HEK293 (cell line): ENCODE results near the gene ERICH4.

Source experiments
- CTCF ChIP-seq: fragments of 450-650 bp; formaldehyde crosslinking; IDR thresholded peaks from 2 replicates; pipeline ENCODE4 v1.5.1; 2016; ENCODE audit warnings: missing biosample characterization, missing genetic modification characterization
- GLIS2 ChIP-seq: fragments of 450-650 bp; formaldehyde crosslinking; IDR thresholded peaks from 2 replicates; pipeline ENCODE4 v1.5.1; 2016; ENCODE audit warnings: missing biosample characterization, missing genetic modification characterization
- KLF16 ChIP-seq: fragments of 450-650 bp; formaldehyde crosslinking; IDR thresholded peaks from 2 replicates; pipeline ENCODE4 v1.5.1; 2017; ENCODE audit warnings: missing biosample characterization, missing genetic modification characterization
- OSR2 ChIP-seq: fragments of 450-650 bp; formaldehyde crosslinking; IDR thresholded peaks from 2 replicates; pipeline ENCODE4 v1.5.1; 2016; ENCODE audit warnings: missing biosample characterization, missing genetic modification characterization
- PRDM2 ChIP-seq: fragments of 450-650 bp; formaldehyde crosslinking; IDR thresholded peaks from 2 replicates; pipeline ENCODE4 v1.5.1; 2016; ENCODE audit warnings: missing biosample characterization, missing genetic modification characterization, borderline replicate concordance
- SP3 ChIP-seq: fragments of 450-650 bp; formaldehyde crosslinking; IDR thresholded peaks from 2 replicates; pipeline ENCODE4 v1.5.1; 2016; ENCODE audit warnings: missing biosample characterization, missing genetic modification characterization
- ZFP3 ChIP-seq: fragments of 450-650 bp; formaldehyde crosslinking; IDR thresholded peaks from 2 replicates; pipeline ENCODE4 v1.5.1; 2016; ENCODE audit warnings: low read depth, missing biosample characterization, missing genetic modification characterization
- ZIC2 ChIP-seq: fragments of 450-650 bp; formaldehyde crosslinking; IDR thresholded peaks from 2 replicates; pipeline ENCODE4 v1.5.1; 2016; ENCODE audit warnings: missing biosample characterization, missing genetic modification characterization
- ZNF530 ChIP-seq: fragments of 450-650 bp; formaldehyde crosslinking; IDR thresholded peaks from 2 replicates; pipeline ENCODE4 v1.5.1; 2016; ENCODE audit warnings: low read depth, missing biosample characterization, missing genetic modification characterization
- ZNF623 ChIP-seq: fragments of 450-650 bp; formaldehyde crosslinking; IDR thresholded peaks from 2 replicates; pipeline ENCODE4 v1.5.1; 2016; ENCODE audit warnings: missing biosample characterization, missing genetic modification characterization
- ZNF645 ChIP-seq: fragments of 450-650 bp; formaldehyde crosslinking; IDR thresholded peaks from 2 replicates; pipeline ENCODE4; 2016; ENCODE audit warnings: missing biosample characterization, missing genetic modification characterization
- ZSCAN5A ChIP-seq: fragments of 450-650 bp; formaldehyde crosslinking; IDR thresholded peaks from 2 replicates; pipeline ENCODE4 v1.5.1; 2016; ENCODE audit warnings: missing biosample characterization, missing genetic modification characterization
- TF ChIP-seq, protein P1 (sequence below): fragments of 450-650 bp; formaldehyde crosslinking; IDR thresholded peaks from 2 replicates; pipeline ENCODE4 v1.5.1; 2016; ENCODE audit warnings: missing biosample characterization, missing genetic modification characterization
- TF ChIP-seq, protein P2 (sequence below): fragments of 450-650 bp; formaldehyde crosslinking; IDR thresholded peaks from 2 replicates; pipeline ENCODE4 v1.5.1; 2016; ENCODE audit warnings: missing biosample characterization, missing genetic modification characterization, low read depth
- TF ChIP-seq, protein P3 (sequence below): fragments of 450-650 bp; formaldehyde crosslinking; conservative IDR thresholded peaks from 2 replicates; pipeline ENCODE4 v1.5.1; 2016; ENCODE audit warnings: low read depth, missing biosample characterization, missing genetic modification characterization
- TF ChIP-seq, protein P4 (sequence below): fragments of 450-650 bp; formaldehyde crosslinking; IDR thresholded peaks from 2 replicates; pipeline ENCODE4 v1.5.1; 2016; ENCODE audit warnings: missing biosample characterization, missing genetic modification characterization
- TF ChIP-seq, protein P5 (sequence below): fragments of 450-650 bp; formaldehyde crosslinking; IDR thresholded peaks from 2 replicates; pipeline ENCODE4 v1.5.1; 2016; ENCODE audit warnings: missing biosample characterization, missing genetic modification characterization

Gene ERICH4

DNA sequence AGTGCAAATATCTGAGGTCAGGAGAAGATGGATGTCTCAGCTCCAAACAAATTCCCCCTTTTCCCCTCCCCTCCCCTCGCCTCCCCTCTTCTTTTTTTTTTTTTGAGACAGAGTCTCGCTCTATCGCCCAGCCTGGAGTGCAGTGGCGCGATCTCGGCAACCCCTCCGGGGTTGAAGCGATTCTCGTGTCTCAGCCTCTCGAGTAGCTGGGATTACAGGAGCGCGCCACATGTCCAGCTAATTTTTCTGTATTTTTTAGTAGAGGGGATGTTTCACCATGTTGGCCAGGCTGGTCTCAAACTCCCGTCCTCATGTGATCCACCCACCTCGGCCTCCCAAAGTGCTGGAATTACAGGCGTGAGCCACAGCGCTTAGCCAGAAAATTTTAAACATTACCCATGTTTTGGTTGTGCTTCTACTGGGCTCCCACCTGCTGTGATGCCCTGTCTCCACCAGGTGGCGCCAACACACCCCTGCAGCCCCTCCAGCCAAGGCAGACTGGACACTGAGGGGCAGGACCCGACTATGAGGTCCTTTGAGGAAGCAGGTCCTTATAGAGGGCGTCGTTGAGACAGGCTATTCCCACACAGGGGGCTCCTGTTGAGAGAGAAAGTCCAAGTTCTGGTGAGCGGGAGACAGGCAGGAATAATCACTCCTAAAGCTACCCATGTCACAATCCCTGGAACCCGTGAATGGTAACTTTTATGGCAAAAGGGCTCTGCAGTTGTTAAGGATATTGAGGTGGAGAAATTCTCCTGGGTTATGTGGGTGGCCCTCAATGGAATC is 6.3 kb downstream of the ERICH4 start (continued):
- TF ChIP-seq, protein P1, sequence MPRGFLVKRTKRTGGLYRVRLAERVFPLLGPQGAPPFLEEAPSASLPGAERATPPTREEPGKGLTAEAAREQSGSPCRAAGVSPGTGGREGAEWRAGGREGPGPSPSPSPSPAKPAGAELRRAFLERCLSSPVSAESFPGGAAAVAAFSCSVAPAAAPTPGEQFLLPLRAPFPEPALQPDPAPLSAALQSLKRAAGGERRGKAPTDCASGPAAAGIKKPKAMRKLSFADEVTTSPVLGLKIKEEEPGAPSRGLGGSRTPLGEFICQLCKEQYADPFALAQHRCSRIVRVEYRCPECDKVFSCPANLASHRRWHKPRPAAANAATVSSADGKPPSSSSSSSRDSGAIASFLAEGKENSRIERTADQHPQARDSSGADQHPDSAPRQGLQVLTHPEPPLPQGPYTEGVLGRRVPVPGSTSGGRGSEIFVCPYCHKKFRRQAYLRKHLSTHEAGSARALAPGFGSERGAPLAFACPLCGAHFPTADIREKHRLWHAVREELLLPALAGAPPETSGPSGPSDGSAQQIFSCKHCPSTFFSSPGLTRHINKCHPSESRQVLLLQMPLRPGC (tag by site-specific recombination), result no peak
- TF ChIP-seq PRDM2 (tag by site-specific recombination) (no peak), ZFP3 (tag by site-specific recombination) (no peak), GLIS2 (tag by site-specific recombination) (peak; percentile 65), ZNF623 (no peak), OSR2 (tag by site-specific recombination) (no peak), CTCF (peak; percentile 99), ZSCAN5A (tag by site-specific recombination) (no peak), SP3 (tag by site-specific recombination) (peak; percentile 27; the same call in 1 of the 2 replicates), ZNF645 (tag by site-specific recombination) (no peak), KLF16 (peak; percentile 82), ZIC2 (tag by site-specific recombination) (no peak; the same call in 1 of the 2 replicates), ZNF530 (tag by site-specific recombination) (no peak)
- TF ChIP-seq, protein P2, sequence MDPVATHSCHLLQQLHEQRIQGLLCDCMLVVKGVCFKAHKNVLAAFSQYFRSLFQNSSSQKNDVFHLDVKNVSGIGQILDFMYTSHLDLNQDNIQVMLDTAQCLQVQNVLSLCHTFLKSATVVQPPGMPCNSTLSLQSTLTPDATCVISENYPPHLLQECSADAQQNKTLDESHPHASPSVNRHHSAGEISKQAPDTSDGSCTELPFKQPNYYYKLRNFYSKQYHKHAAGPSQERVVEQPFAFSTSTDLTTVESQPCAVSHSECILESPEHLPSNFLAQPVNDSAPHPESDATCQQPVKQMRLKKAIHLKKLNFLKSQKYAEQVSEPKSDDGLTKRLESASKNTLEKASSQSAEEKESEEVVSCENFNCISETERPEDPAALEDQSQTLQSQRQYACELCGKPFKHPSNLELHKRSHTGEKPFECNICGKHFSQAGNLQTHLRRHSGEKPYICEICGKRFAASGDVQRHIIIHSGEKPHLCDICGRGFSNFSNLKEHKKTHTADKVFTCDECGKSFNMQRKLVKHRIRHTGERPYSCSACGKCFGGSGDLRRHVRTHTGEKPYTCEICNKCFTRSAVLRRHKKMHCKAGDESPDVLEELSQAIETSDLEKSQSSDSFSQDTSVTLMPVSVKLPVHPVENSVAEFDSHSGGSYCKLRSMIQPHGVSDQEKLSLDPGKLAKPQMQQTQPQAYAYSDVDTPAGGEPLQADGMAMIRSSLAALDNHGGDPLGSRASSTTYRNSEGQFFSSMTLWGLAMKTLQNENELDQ (tag by site-specific recombination), result no peak
- TF ChIP-seq, protein P3, sequence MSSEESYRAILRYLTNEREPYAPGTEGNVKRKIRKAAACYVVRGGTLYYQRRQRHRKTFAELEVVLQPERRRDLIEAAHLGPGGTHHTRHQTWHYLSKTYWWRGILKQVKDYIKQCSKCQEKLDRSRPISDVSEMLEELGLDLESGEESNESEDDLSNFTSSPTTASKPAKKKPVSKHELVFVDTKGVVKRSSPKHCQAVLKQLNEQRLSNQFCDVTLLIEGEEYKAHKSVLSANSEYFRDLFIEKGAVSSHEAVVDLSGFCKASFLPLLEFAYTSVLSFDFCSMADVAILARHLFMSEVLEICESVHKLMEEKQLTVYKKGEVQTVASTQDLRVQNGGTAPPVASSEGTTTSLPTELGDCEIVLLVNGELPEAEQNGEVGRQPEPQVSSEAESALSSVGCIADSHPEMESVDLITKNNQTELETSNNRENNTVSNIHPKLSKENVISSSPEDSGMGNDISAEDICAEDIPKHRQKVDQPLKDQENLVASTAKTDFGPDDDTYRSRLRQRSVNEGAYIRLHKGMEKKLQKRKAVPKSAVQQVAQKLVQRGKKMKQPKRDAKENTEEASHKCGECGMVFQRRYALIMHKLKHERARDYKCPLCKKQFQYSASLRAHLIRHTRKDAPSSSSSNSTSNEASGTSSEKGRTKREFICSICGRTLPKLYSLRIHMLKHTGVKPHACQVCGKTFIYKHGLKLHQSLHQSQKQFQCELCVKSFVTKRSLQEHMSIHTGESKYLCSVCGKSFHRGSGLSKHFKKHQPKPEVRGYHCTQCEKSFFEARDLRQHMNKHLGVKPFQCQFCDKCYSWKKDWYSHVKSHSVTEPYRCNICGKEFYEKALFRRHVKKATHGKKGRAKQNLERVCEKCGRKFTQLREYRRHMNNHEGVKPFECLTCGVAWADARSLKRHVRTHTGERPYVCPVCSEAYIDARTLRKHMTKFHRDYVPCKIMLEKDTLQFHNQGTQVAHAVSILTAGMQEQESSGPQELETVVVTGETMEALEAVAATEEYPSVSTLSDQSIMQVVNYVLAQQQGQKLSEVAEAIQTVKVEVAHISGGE (tag by site-specific recombination), result no peak
- TF ChIP-seq, protein P4, sequence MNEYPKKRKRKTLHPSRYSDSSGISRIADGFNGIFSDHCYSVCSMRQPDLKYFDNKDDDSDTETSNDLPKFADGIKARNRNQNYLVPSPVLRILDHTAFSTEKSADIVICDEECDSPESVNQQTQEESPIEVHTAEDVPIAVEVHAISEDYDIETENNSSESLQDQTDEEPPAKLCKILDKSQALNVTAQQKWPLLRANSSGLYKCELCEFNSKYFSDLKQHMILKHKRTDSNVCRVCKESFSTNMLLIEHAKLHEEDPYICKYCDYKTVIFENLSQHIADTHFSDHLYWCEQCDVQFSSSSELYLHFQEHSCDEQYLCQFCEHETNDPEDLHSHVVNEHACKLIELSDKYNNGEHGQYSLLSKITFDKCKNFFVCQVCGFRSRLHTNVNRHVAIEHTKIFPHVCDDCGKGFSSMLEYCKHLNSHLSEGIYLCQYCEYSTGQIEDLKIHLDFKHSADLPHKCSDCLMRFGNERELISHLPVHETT (tag by site-specific recombination), result no peak; the same call in 1 of the 2 replicates
- TF ChIP-seq, protein P5, sequence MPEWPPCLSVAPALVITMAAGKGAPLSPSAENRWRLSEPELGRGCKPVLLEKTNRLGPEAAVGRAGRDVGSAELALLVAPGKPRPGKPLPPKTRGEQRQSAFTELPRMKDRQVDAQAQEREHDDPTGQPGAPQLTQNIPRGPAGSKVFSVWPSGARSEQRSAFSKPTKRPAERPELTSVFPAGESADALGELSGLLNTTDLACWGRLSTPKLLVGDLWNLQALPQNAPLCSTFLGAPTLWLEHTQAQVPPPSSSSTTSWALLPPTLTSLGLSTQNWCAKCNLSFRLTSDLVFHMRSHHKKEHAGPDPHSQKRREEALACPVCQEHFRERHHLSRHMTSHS (tag by site-specific recombination), result no peak
